ENCODE measurements around the gene LRRC53.
A peak's percentile ranks its signal among the peaks of the same experiment; 100 is the strongest.

LRRC53 gene

GRCh38 chr1:74512170-74512915 is at the start of gene LRRC53:
LRRC53 (minus strand) TSS chr1:74512611; CDS start chr1:74483349, 29,262 bp downstream.
- no peak for DNase-seq

GRCh38 chr1:74549932-74550331 is 37.5 kb upstream of the LRRC53 start:
- no peak for DNase-seq

GRCh38 chr1:74548961-74549750 is 36.7 kb upstream of the LRRC53 start:
- DNase-seq, result no peak

- DNase-seq, result no peak
Observed at GRCh38 chr1:74545821-74546220, 33.4 kb upstream of the LRRC53 start.

- DNase-seq, result no peak
Observed at GRCh38 chr1:74534241-74534640, 21.8 kb upstream of the LRRC53 start.

GRCh38 chr1:74531796-74532195 is 19.4 kb upstream of the LRRC53 start:
- DNase-seq, result no peak

- no peak for DNase-seq
Observed at GRCh38 chr1:74530892-74531291, 18.5 kb upstream of the LRRC53 start.

GRCh38 chr1:74528123-74528522 is 15.7 kb upstream of the LRRC53 start:
- no peak for DNase-seq

GRCh38 chr1:74526708-74527107 is 14.3 kb upstream of the LRRC53 start:
- DNase-seq, result no peak

- no peak for DNase-seq
Observed at GRCh38 chr1:74523873-74524480, 11.6 kb upstream of the LRRC53 start.

GRCh38 chr1:74522148-74522547 is 9.7 kb upstream of the LRRC53 start:
- DNase-seq, result no peak

- DNase-seq, result no peak
Observed at GRCh38 chr1:74517599-74518051, 5.2 kb upstream of the LRRC53 start.

- DNase-seq, result no peak
Observed at GRCh38 chr1:74513411-74514300, 1.2 kb upstream of the LRRC53 start.

GRCh38 chr1:74508449-74508848 is 4.0 kb downstream of the LRRC53 start:
- DNase-seq, result no peak

GRCh38 chr1:74505928-74506710 is 6.3 kb downstream of the LRRC53 start:
- DNase-seq, result no peak

GRCh38 chr1:74504933-74505512 is 7.4 kb downstream of the LRRC53 start:
- no peak for DNase-seq

- no peak for DNase-seq
Observed at GRCh38 chr1:74504125-74504932, 8.1 kb downstream of the LRRC53 start.

- no peak for DNase-seq
Observed at GRCh38 chr1:74502858-74503257, 9.6 kb downstream of the LRRC53 start.

GRCh38 chr1:74502432-74502831 is 10.0 kb downstream of the LRRC53 start:
- DNase-seq, result peak; percentile 15

GRCh38 chr1:74498901-74499300 is 13.5 kb downstream of the LRRC53 start:
- DNase-seq, result no peak

- DNase-seq, result no peak
Observed at GRCh38 chr1:74496669-74497068, 15.7 kb downstream of the LRRC53 start.

All from T1000 (cell line).